K562 (cell line): ENCODE data around the gene CYP2J2. TPM values are rescaled to one million over a fixed set of nuclear protein-coding genes. Genes with fewer than 3 reads are reported as not detected.

Experiments
- ATAC-seq: fragments of 200-7000 bp; cut with Tn5 transposase; 3 replicates; pipeline ENCODE4 v1.9.1; 2020; ENCODE audit warnings: moderate library complexity
- BruUV-seq: library from RNA; stranded (reverse); fragments of 400-500 nt; replicated peaks from 2 replicates; lab custom pipeline; 2021; lab: Mats Ljungman, UMichigan
- CTCF ChIA-PET: fragments of 300-600 bp; formaldehyde crosslinking; extraction: SDS; loops from one replicate; lab custom pipeline; 2021; ENCODE audit warnings: low intra/inter-chr PET ratio; lab: Yijun Ruan, JAX
- POLR2A ChIA-PET: fragments of 300-600, 350-650 bp; sonication (Branson Sonifier 250); formaldehyde crosslinking; extraction: SDS; loops from one replicate; lab custom pipeline; 2021; ENCODE audit warnings: antibody characterized with exemption, inconsistent platforms; lab: Yijun Ruan, JAX
- DNase-seq, 4 experiments: peaks; one replicate each; pipeline versions ENCODE4 v3.0.0 to v3.0.0-alpha.2; 2011 to 2018; ENCODE audit warnings: low spot score in 3 of 4, mixed read lengths in 3 of 4; ENCODE audit errors: extremely low read depth in 1 of 4
- FAIRE-seq: peaks from 2 replicates; lab custom pipeline; 2011; peaks lifted over from hg19 to GRCh38; lab: Jason Lieb, UNC
- H2AFZ ChIP-seq: 2 replicates; pipeline ENCODE4 v1.6.0; 2011; ENCODE audit warnings: low read depth, low read length, control low read depth, inconsistent platforms
- H3K27ac ChIP-seq: fragments of 200-600 bp; 3 replicates; pipeline ENCODE4 v1.8.0; 2011; ENCODE audit warnings: low read depth, mild to moderate bottlenecking, control low read depth, inconsistent platforms, low read length, moderate library complexity, mixed read lengths; ENCODE audit errors: extremely low read depth
- H3K27me3 ChIP-seq, 2 experiments: fragments of 300-600 bp in 1 of 2; 2 replicates in 1 of 2; 3 replicates in 1 of 2; pipeline versions ENCODE4 v1.6.0 to v1.8.0; 2011; ENCODE audit warnings: inconsistent platforms in 2 of 2, low read length in 2 of 2, mild to moderate bottlenecking in 1 of 2, mixed read lengths in 1 of 2, moderate library complexity in 1 of 2; ENCODE audit not compliant: control insufficient read depth in 2 of 2, insufficient read depth in 2 of 2
- H3K36me3 ChIP-seq: fragments of 300-600 bp; 3 replicates; pipeline ENCODE4 v1.8.0; 2011; ENCODE audit warnings: mild to moderate bottlenecking, low read length, inconsistent platforms; ENCODE audit not compliant: control insufficient read depth, insufficient read depth
- H3K4me1 ChIP-seq, 2 experiments: fragments of 200-600 bp in 1 of 2; replicated peaks in 1 of 2; 2 replicates in 1 of 2; 3 replicates in 1 of 2; pipeline versions ENCODE4 v1.5.1 to v1.8.0; 2011; ENCODE audit warnings: inconsistent platforms in 2 of 2, low read length in 2 of 2, mild to moderate bottlenecking in 1 of 2, mixed read lengths in 1 of 2, moderate library complexity in 1 of 2; ENCODE audit not compliant: control insufficient read depth in 2 of 2, insufficient read depth in 2 of 2
- H3K4me2 ChIP-seq: 2 replicates; pipeline ENCODE4 v1.6.1; 2011; ENCODE audit warnings: low read length, control low read depth, inconsistent platforms, mixed read lengths; ENCODE audit not compliant: insufficient read depth
- H3K4me3 ChIP-seq: fragments of 200-600 bp; sonication (generic), shearing (Covaris generic); 2 replicates; pipeline ENCODE4 v1.5.1; 2016; ENCODE audit warnings: control low read depth, inconsistent platforms
- H3K79me2 ChIP-seq: fragments of 200-600 bp; 3 replicates; pipeline ENCODE4 v1.8.0; 2011; ENCODE audit warnings: low read length, inconsistent platforms; ENCODE audit not compliant: control insufficient read depth, insufficient read depth
- H3K9ac ChIP-seq, 2 experiments: 2 replicates each; pipeline versions ENCODE4 v1.6.0 to v1.6.1; 2011; ENCODE audit warnings: low read depth in 2 of 2, low read length in 2 of 2, control low read depth in 1 of 2, inconsistent platforms in 1 of 2, mild to moderate bottlenecking in 1 of 2, mixed read lengths in 1 of 2; ENCODE audit not compliant: insufficient read depth in 1 of 2
- H3K9me1 ChIP-seq: one replicate; pipeline ENCODE4 v1.6.0; 2011; ENCODE audit warnings: inconsistent platforms, mild to moderate bottlenecking, low read length, moderate library complexity; ENCODE audit not compliant: control insufficient read depth, insufficient read depth
- H3K9me3 ChIP-seq: replicated peaks from 2 replicates; pipeline ENCODE4 v1.5.1; 2011; ENCODE audit warnings: low read depth, low read length, inconsistent platforms; ENCODE audit not compliant: control insufficient read depth, insufficient read depth
- H4K20me1 ChIP-seq: replicated peaks from 2 replicates; pipeline ENCODE4 v1.6.1; 2011; ENCODE audit warnings: low read length, inconsistent platforms, mixed read lengths; ENCODE audit not compliant: control insufficient read depth, insufficient read depth
- CHCHD3 ChIP-seq: fragments of 250-450 bp; sonication (Bioruptor Pico); IDR thresholded peaks from 2 replicates; pipeline ENCODE4 v2.1.2; 2022; ENCODE audit warnings: mild to moderate bottlenecking
- EP300 ChIP-seq: IDR thresholded peaks from 2 replicates; pipeline ENCODE4 v1.6.1; 2012; ENCODE audit warnings: low read length, improper control_type of control experiment
- EP400 ChIP-seq: fragments of 450-650 bp; IDR thresholded peaks from 2 replicates; pipeline ENCODE4 v1.6.1; 2017; ENCODE audit warnings: antibody characterized with exemption, mild to moderate bottlenecking, moderate library complexity
- MCM5 ChIP-seq: fragments of 450-650 bp; IDR thresholded peaks from 2 replicates; pipeline ENCODE4 v1.6.1; 2016; ENCODE audit warnings: low read depth
- MECOM ChIP-seq: fragments of 250-450 bp; sonication (Bioruptor Pico); IDR thresholded peaks from 2 replicates; pipeline ENCODE4 v1.8.0; 2022; ENCODE audit warnings: inconsistent platforms
- MED1 ChIP-seq: sonication (generic); formaldehyde crosslinking; IDR thresholded peaks from 2 replicates; pipeline ENCODE4 v1.8.1; 2023; ENCODE audit warnings: missing genetic modification reagents, borderline replicate concordance
- NR2C1 ChIP-seq, 2 experiments: fragments of 450-650 bp; IDR thresholded peaks; 2 replicates each; pipeline ENCODE4 v1.6.1; 2017; ENCODE audit warnings: mild to moderate bottlenecking in 2 of 2, antibody characterized with exemption in 1 of 2, inconsistent platforms in 1 of 2, missing compliant biosample characterization in 1 of 2, missing genetic modification characterization in 1 of 2
- POLR2A ChIP-seq: fragments of 450-650 bp; conservative IDR thresholded peaks from 2 replicates; pipeline ENCODE4 v1.6.1; 2016
- RBBP5 ChIP-seq: fragments of 200-600 bp; sonication (generic); IDR thresholded peaks from 2 replicates; pipeline ENCODE4 v1.6.1; 2012; ENCODE audit warnings: borderline replicate concordance, mild to moderate bottlenecking, low read length, control low read depth, inconsistent platforms; ENCODE audit not compliant: insufficient read depth, poor library complexity, severe bottlenecking
- SMARCB1 ChIP-seq: IDR thresholded peaks from 2 replicates; pipeline ENCODE4 v1.6.1; 2011; ENCODE audit warnings: improper control_type of control experiment, low read depth; ENCODE audit not compliant: insufficient read length
- TBP ChIP-seq: optimal IDR thresholded peaks from 2 replicates; pipeline ENCODE3; 2011; ENCODE audit warnings: low read depth, low read length, improper control_type of control experiment
- WGBS: fragments of 100-300 bp; shearing (Covaris generic); methylation state at CpG from one replicate; pipeline ENCODE4 v1.1.6; 2016; ENCODE audit warnings: low coverage, mixed read lengths; ENCODE audit not compliant: insufficient coverage; ENCODE audit errors: missing lambda C conversion rate; 5-methylcytosine and 5-hydroxymethylcytosine counted together
- in situ Hi-C: fragments of 300-500 bp; cut with MboI; formaldehyde crosslinking; loops from 4 replicates; pipeline ENCODE4 v1.15.0; 2018; ENCODE audit warnings: inconsistent platforms, mixed read lengths
- intact Hi-C: fragments of 100-400 bp; cut with micrococcal nuclease; formaldehyde crosslinking; loops from 2 replicates; pipeline ENCODE4 v1.14.2; 2022
- polyA plus RNA-seq, 8 experiments: library from polyadenylated mRNA; depleted of rRNA in 4 of 8; stranded (reverse) in 5 of 8; unstranded in 3 of 8; fragments of >200 nt; fragmentation: Nextera tagmentation in 2 of 8; fragmentation: Illumina TruSeq in 1 of 8; extraction: Ambion mirVana in 2 of 8; extraction: Trizol in 1 of 8; gene quantifications; 2 replicates each; pipeline versions ENCODE4 v1.2.1 to v1.2.3, GENCODE V29; 2011 to 2014; ENCODE audit warnings: inconsistent platforms in 1 of 8, missing spikeins in 1 of 8
- total RNA-seq, 7 experiments: library from RNA; depleted of rRNA in 6 of 7; stranded (reverse); fragments of >200 nt in 6 of 7; fragmentation: Illumina TruSeq in 2 of 7; extraction: Trizol in 2 of 7; gene quantifications; 2 replicates each; pipeline versions ENCODE4 v1.2.1 to v1.2.3, GENCODE V29; 2011 to 2021; ENCODE audit warnings: low replicate concordance in 1 of 7
- TF ChIP-seq, protein P1 (sequence below): fragments of 450-650 bp; IDR thresholded peaks from 2 replicates; pipeline ENCODE4 v1.6.1; 2016; ENCODE audit warnings: low read depth, mild to moderate bottlenecking, moderate library complexity
- TF ChIP-seq, protein P2 (sequence below), 2 experiments: IDR thresholded peaks; 2 replicates each; pipeline ENCODE4 v1.6.1; 2011; ENCODE audit warnings: borderline replicate concordance in 1 of 2, control low read depth in 1 of 2, low read depth in 1 of 2, low read length in 1 of 2, mild to moderate bottlenecking in 1 of 2, mixed read lengths in 1 of 2, moderate library complexity in 1 of 2; ENCODE audit not compliant: insufficient read depth in 1 of 2, insufficient read length in 1 of 2, poor library complexity in 1 of 2, severe bottlenecking in 1 of 2; ENCODE audit errors: extremely low read depth in 1 of 2
- TF ChIP-seq, protein P3 (sequence below): fragments of 450-650 bp; conservative IDR thresholded peaks from 2 replicates; pipeline ENCODE4 v1.6.1; 2016; ENCODE audit warnings: missing genetic modification characterization, low read depth, mild to moderate bottlenecking, missing compliant biosample characterization, moderate library complexity

Gene CYP2J2
- total and polyA plus RNA-seq, 9 of the 15 experiments (the other 6 are each of a cell fraction or from before 2014, with no cell fraction given), result not detected

- CTCF ChIA-PET, result no interaction called here
- H3K27me3 ChIP-seq, result no peaks in the 10 kb centered on the region
- ATAC-seq (no peak), FAIRE-seq (no peak), DNase-seq (no peak)
- H3K4me3 ChIP-seq, result no peak overlapping the region
- BruUV-seq, result no TSS peak
- no peak overlapping the region for H3K4me2 ChIP-seq
- no peaks in the 10 kb centered on the region; the same call in 1 of the 2 replicates for H3K9me3 ChIP-seq
- H3K27ac ChIP-seq, result no peak overlapping the region
- H3K4me1 ChIP-seq, result no peaks in the 10 kb centered on the region
- 3% methylated on average over 2 of the region's 2 CpGs for WGBS
- no peaks in the 10 kb centered on the region for H4K20me1 ChIP-seq
- H3K79me2 ChIP-seq, result no peaks in the 10 kb centered on the region
- H2AFZ ChIP-seq, result no peak overlapping the region
- intact Hi-C loops, result no loop called here
- no peaks in the 10 kb centered on the region for H3K36me3 ChIP-seq
- H3K9me1 ChIP-seq, result no peaks in the 10 kb centered on the region
- in situ Hi-C loops, result no loop called here
- no peak overlapping the region for H3K9ac ChIP-seq
- POLR2A ChIA-PET, result no interaction called here
- TF ChIP-seq SMARCB1 (no peak), MCM5 (no peak), CHCHD3 (CRISPR knock-in tag) (no peak)
- TF ChIP-seq, all 486 proteins: peak for 0
These were observed 49.4 kb downstream of the CYP2J2 start for GRCh38 chr1:59877108-59877682.

DNA sequence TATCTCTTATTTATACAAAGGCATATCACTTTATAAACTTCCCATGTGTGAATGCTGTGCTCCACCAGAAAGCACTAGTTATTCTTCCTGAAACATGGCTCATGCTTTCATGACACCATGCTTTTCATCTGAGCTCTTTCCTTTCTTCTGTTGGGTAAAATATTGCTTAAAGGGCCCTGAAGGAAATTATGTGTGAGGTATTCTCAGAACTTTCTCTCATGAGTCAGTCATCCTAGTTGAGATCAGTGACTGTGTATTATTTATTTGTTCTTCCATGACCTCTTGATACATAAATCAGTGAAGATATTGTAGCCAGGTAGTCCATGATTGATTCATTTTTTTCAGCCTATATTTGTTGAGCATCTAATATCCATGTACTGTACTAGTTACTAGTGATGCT lies 54.8 kb downstream of the CYP2J2 start:
- BruUV-seq, result no TSS peak
- Histone ChIP-seq H3K4me3 (no peak overlapping the region), H3K4me2 (no peak overlapping the region), H4K20me1 (no peaks in the 10 kb centered on the region), H3K4me1 (no peaks in the 10 kb centered on the region), H3K27me3 (no peaks in the 10 kb centered on the region), H2AFZ (no peak overlapping the region), H3K79me2 (no peaks in the 10 kb centered on the region), H3K9ac (no peak overlapping the region), H3K27ac (no peak overlapping the region), H3K9me3 (no peaks in the 10 kb centered on the region), H3K9me1 (no peaks in the 10 kb centered on the region), H3K36me3 (no peaks in the 10 kb centered on the region)
- CTCF ChIA-PET, result no interaction called here
- in situ Hi-C loops, result no loop called here
- intact Hi-C loops, result no loop called here
- DNase-seq (no peak), ATAC-seq (no peak), FAIRE-seq (no peak)
- POLR2A ChIA-PET, result no interaction called here
- no peak for TF ChIP-seq EP300
- no peak for TF ChIP-seq POLR2A
- no peak for TF ChIP-seq MECOM (CRISPR knock-in tag)
- TF ChIP-seq TBP, result no peak
- no peak for TF ChIP-seq MED1 (CRISPR knock-in tag)
- TF ChIP-seq RBBP5, result no peak
- no peak for TF ChIP-seq NR2C1 (IDR thresholded peaks at IDR 0.05)
- TF ChIP-seq NR2C1 (tag; IDR thresholded peaks at IDR 0.05), result no peak
- TF ChIP-seq, protein P1, sequence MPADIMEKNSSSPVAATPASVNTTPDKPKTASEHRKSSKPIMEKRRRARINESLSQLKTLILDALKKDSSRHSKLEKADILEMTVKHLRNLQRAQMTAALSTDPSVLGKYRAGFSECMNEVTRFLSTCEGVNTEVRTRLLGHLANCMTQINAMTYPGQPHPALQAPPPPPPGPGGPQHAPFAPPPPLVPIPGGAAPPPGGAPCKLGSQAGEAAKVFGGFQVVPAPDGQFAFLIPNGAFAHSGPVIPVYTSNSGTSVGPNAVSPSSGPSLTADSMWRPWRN, result no peak
- no peak for TF ChIP-seq EP400
- TF ChIP-seq, protein P2, sequence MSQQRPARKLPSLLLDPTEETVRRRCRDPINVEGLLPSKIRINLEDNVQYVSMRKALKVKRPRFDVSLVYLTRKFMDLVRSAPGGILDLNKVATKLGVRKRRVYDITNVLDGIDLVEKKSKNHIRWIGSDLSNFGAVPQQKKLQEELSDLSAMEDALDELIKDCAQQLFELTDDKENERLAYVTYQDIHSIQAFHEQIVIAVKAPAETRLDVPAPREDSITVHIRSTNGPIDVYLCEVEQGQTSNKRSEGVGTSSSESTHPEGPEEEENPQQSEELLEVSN (IDR thresholded peaks at IDR 0.05; ENCODE audit: borderline replicate concordance in 1 of 2, extremely low read depth in 1 of 2, insufficient read depth in 1 of 2, insufficient read length in 1 of 2, low read depth in 1 of 2, low read length in 1 of 2, poor library complexity in 1 of 2, severe bottlenecking in 1 of 2), result no peak
- TF ChIP-seq, protein P3, sequence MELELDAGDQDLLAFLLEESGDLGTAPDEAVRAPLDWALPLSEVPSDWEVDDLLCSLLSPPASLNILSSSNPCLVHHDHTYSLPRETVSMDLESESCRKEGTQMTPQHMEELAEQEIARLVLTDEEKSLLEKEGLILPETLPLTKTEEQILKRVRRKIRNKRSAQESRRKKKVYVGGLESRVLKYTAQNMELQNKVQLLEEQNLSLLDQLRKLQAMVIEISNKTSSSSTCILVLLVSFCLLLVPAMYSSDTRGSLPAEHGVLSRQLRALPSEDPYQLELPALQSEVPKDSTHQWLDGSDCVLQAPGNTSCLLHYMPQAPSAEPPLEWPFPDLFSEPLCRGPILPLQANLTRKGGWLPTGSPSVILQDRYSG (tag), result no peak
